H1 (cell line): ENCODE data around the gene PMEPA1. TPM values are rescaled to one million over a fixed set of nuclear protein-coding genes. Genes with fewer than 3 reads are reported as not detected.

Source experiments
- CTCF ChIA-PET: fragments of 300-600 bp; sonication (Branson Sonifier 250); formaldehyde crosslinking; loops from one replicate; lab custom pipeline; 2021; ENCODE audit not compliant: partially characterized antibody; lab: Charles Lee
- POLR2A ChIA-PET: fragments of 300-600 bp; sonication (Branson Sonifier 250); formaldehyde crosslinking; loops from one replicate; lab custom pipeline; 2021; ENCODE audit warnings: inconsistent platforms; ENCODE audit not compliant: partially characterized antibody; lab: Charles Lee
- DNase-seq, 2 experiments: peaks; one replicate each; pipeline versions ENCODE4 v3.0.0 to v3.0.0-alpha.2; 2010 to 2022; ENCODE audit warnings: low spot score in 2 of 2, low read depth in 1 of 2, mixed read lengths in 1 of 2
- FAIRE-seq: peaks from 2 replicates; lab custom pipeline; 2011; peaks lifted over from hg19 to GRCh38; lab: Jason Lieb, UNC
- H2AFZ ChIP-seq: 2 replicates; pipeline ENCODE4 v1.8.1; 2012; ENCODE audit warnings: low read length, inconsistent platforms
- H2AK5ac ChIP-seq: 2 replicates; pipeline ENCODE4 v1.6.1; 2013; ENCODE audit warnings: low read depth, low read length
- H2BK120ac ChIP-seq: replicated peaks from 2 replicates; pipeline ENCODE3; 2013; ENCODE audit warnings: low read depth, low read length, inconsistent platforms
- H2BK12ac ChIP-seq: 2 replicates; pipeline ENCODE4 v1.6.1; 2013; ENCODE audit warnings: low read depth, low read length
- H2BK15ac ChIP-seq: 2 replicates; pipeline ENCODE4 v1.6.1; 2013; ENCODE audit warnings: low read length
- H2BK20ac ChIP-seq: 2 replicates; pipeline ENCODE4 v1.6.1; 2013; ENCODE audit warnings: low read length
- H2BK5ac ChIP-seq: 2 replicates; pipeline ENCODE4 v1.6.1; 2013; ENCODE audit warnings: low read depth, low read length
- H3K14ac ChIP-seq: 2 replicates; pipeline ENCODE4 v1.6.1; 2013; ENCODE audit warnings: inconsistent platforms; ENCODE audit not compliant: insufficient read length
- H3K18ac ChIP-seq: 2 replicates; pipeline ENCODE4 v1.6.1; 2013; ENCODE audit warnings: low read length; ENCODE audit errors: extremely low read depth
- H3K23ac ChIP-seq: 2 replicates; pipeline ENCODE4 v1.6.1; 2013; ENCODE audit warnings: inconsistent platforms; ENCODE audit not compliant: insufficient read length
- H3K23me2 ChIP-seq: 2 replicates; pipeline ENCODE4 v1.6.1; 2013; ENCODE audit warnings: low read depth, low read length
- H3K27ac ChIP-seq: 2 replicates; pipeline ENCODE4 v1.6.1; 2011; ENCODE audit warnings: low read depth, low read length, inconsistent platforms
- H3K27me3 ChIP-seq, 4 experiments: replicated peaks in 1 of 4; 1 replicate in 1 of 4; 2 replicates in 3 of 4; pipeline versions ENCODE4 v1.6.1 to v1.8.1; 2011 to 2013; ENCODE audit warnings: low read length in 3 of 4, mild to moderate bottlenecking in 3 of 4, inconsistent platforms in 2 of 4, mixed read lengths in 2 of 4, moderate library complexity in 1 of 4; ENCODE audit not compliant: control insufficient read depth in 3 of 4, insufficient read depth in 3 of 4; ENCODE audit errors: extremely low read depth in 1 of 4
- H3K36me3 ChIP-seq, 4 experiments: 2 replicates each; pipeline versions ENCODE4 v1.6.1 to v1.8.1; 2011 to 2013; ENCODE audit warnings: mild to moderate bottlenecking in 4 of 4, low read length in 3 of 4, moderate library complexity in 2 of 4, control low read depth in 1 of 4, inconsistent platforms in 1 of 4; ENCODE audit not compliant: insufficient read depth in 4 of 4, control insufficient read depth in 2 of 4
- H3K4ac ChIP-seq: replicated peaks from 2 replicates; pipeline ENCODE3; 2013; ENCODE audit warnings: low read length, low read depth, mixed read lengths, inconsistent platforms; ENCODE audit not compliant: insufficient read length
- H3K4me1 ChIP-seq, 4 experiments: replicated peaks in 1 of 4; 1 replicate in 1 of 4; 2 replicates in 3 of 4; pipeline versions ENCODE4 v1.6.1 to v1.8.1; 2011 to 2013; ENCODE audit warnings: low read length in 3 of 4, inconsistent platforms in 2 of 4, mixed read lengths in 1 of 4; ENCODE audit not compliant: insufficient read depth in 4 of 4, control insufficient read depth in 3 of 4
- H3K4me2 ChIP-seq, 2 experiments: 2 replicates each; pipeline versions ENCODE4 v1.6.1 to v1.8.1; 2011 to 2013; ENCODE audit warnings: low read depth in 2 of 2, low read length in 2 of 2, control low read depth in 1 of 2, inconsistent platforms in 1 of 2, mild to moderate bottlenecking in 1 of 2; ENCODE audit not compliant: insufficient read depth in 1 of 2
- H3K4me3 ChIP-seq, 4 experiments: fragments of 200-600, 300-600 bp in 1 of 4; sonication (generic), shearing (Covaris generic), sonication (Bioruptor Twin) in 1 of 4; 2 replicates each; pipeline versions ENCODE4 v1.5.1 to v1.8.1; 2011 to 2016; ENCODE audit warnings: low read length in 4 of 4, low read depth in 3 of 4, control low read depth in 2 of 4, inconsistent platforms in 2 of 4, mild to moderate bottlenecking in 2 of 4, mixed read lengths in 1 of 4, moderate library complexity in 1 of 4; ENCODE audit not compliant: insufficient read depth in 2 of 4; ENCODE audit errors: extremely low read depth in 1 of 4
- H3K56ac ChIP-seq: replicated peaks from 2 replicates; pipeline ENCODE3; 2013; ENCODE audit warnings: low read depth, mild to moderate bottlenecking, mixed read lengths, low read length, inconsistent platforms; ENCODE audit not compliant: insufficient read length
- H3K79me1 ChIP-seq: 2 replicates; pipeline ENCODE4 v1.6.1; 2013; ENCODE audit warnings: low read depth, low read length, control low read depth
- H3K79me2 ChIP-seq, 2 experiments: 2 replicates each; pipeline versions ENCODE4 v1.6.1 to v1.8.1; 2012 to 2013; ENCODE audit warnings: low read length in 2 of 2, mild to moderate bottlenecking in 2 of 2, inconsistent platforms in 1 of 2; ENCODE audit not compliant: insufficient read depth in 2 of 2, control insufficient read depth in 1 of 2
- H3K9ac ChIP-seq, 4 experiments: replicated peaks in 1 of 4; 1 replicate in 1 of 4; 2 replicates in 3 of 4; pipeline versions ENCODE4 v1.6.1 to v1.8.1; 2011 to 2013; ENCODE audit warnings: low read depth in 3 of 4, low read length in 3 of 4, control low read depth in 2 of 4, mild to moderate bottlenecking in 2 of 4, moderate library complexity in 2 of 4, inconsistent platforms in 1 of 4; ENCODE audit errors: extremely low read depth in 1 of 4
- H3K9me3 ChIP-seq, 2 experiments: 2 replicates each; pipeline versions ENCODE4 v1.6.1 to v1.8.1; 2012 to 2013; ENCODE audit warnings: mild to moderate bottlenecking in 2 of 2, moderate library complexity in 2 of 2, control low read depth in 1 of 2, inconsistent platforms in 1 of 2, low read depth in 1 of 2, low read length in 1 of 2, mixed read lengths in 1 of 2; ENCODE audit not compliant: insufficient read depth in 2 of 2
- H4K20me1 ChIP-seq, 2 experiments: replicated peaks in 1 of 2; 2 replicates each; pipeline versions ENCODE3 to v1.8.1; 2011 to 2013; ENCODE audit warnings: inconsistent platforms in 2 of 2, low read length in 2 of 2, mild to moderate bottlenecking in 1 of 2; ENCODE audit not compliant: insufficient read depth in 2 of 2, control insufficient read depth in 1 of 2
- H4K5ac ChIP-seq: 2 replicates; pipeline ENCODE4 v1.6.1; 2013; ENCODE audit warnings: low read length, low read depth, mixed read lengths, inconsistent platforms; ENCODE audit not compliant: insufficient read length
- H4K8ac ChIP-seq: 2 replicates; pipeline ENCODE4 v1.8.0; 2013; ENCODE audit warnings: mild to moderate bottlenecking, moderate library complexity, low read length, inconsistent platforms; ENCODE audit not compliant: insufficient read depth; ENCODE audit errors: extremely low read depth
- H4K91ac ChIP-seq: replicated peaks from 2 replicates; pipeline ENCODE3; 2013; ENCODE audit warnings: low read length, mixed read lengths, inconsistent platforms; ENCODE audit not compliant: insufficient read length
- WGBS, 2 experiments: shearing (Covaris generic) in 1 of 2; methylation state at CpG; one replicate each; pipeline versions ENCODE4 v1.1.6 to v1.1.7; 2013 to 2015; ENCODE audit warnings: low lambda C conversion rate in 2 of 2, mixed read lengths in 2 of 2, inconsistent platforms in 1 of 2, low coverage in 1 of 2, missing lambda C conversion rate in 1 of 2; ENCODE audit not compliant: insufficient replicate concordance in 2 of 2, insufficient coverage in 1 of 2, insufficient read length in 1 of 2; ENCODE audit errors: extremely low coverage in 1 of 2, missing lambda C conversion rate in 1 of 2; 5-methylcytosine and 5-hydroxymethylcytosine counted together
- polyA plus RNA-seq, 7 experiments: library from polyadenylated mRNA; depleted of rRNA in 3 of 7; stranded (reverse) in 5 of 7; unstranded in 2 of 7; fragments of >200 nt in 5 of 7; fragments of 200-250 nt in 2 of 7; gene quantifications; 1 replicate in 5 of 7; 2 replicates in 1 of 7; 4 replicates in 1 of 7; pipeline versions ENCODE4 v1.2.1 to v1.2.3, GENCODE V29; 2011 to 2013; ENCODE audit warnings: missing spikeins in 2 of 7, mixed read lengths in 2 of 7
- total RNA-seq: library from RNA; stranded (reverse); fragmentation: NEBNext Ultra II Directional; extraction: Animal tissue kit (Norgen Biotek cat#: 25700); gene quantifications from 2 replicates; pipeline ENCODE4 v1.2.1, GENCODE V29; 2021

The PMEPA1 gene
- total and polyA plus RNA-seq, 2 of the 8 experiments (the other 6 are each of a cell fraction or from before 2014, with no cell fraction given), result 12.7 to 20.5 TPM

DNA sequence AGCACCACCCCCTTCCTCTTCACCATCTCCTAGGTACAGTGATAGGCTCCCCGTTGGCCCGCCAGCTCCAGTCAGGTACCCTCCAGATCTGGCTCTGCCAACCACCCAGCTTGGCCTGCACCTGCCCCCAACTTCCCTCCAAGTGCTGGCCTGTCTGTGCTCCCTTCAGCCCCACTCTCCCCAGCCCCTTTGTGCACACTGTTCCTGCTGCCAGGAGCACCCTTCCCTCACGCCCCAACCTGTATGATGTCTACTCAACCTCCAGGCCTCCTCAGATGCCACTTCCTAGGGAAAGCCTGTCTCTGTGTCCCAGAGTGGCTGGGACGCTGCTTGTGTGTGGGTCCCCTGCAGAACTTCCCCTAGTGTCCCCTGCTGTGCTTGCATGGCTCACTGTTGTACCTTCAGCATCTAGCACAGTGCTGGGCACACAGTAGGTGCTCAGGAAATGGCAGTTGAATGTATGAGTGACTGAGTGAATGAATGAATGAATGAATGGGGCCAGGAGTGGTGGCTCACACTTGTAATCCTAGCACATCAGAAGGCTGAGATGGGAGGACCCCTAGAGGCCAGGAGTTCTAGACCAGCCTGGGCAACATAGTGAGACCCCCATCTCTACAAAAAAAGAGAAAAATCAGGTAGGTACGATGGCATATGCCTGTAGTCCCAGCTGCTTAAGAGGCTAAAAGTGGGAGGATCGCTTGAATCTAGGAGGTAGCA lies 92.6 kb downstream of the PMEPA1 start:
- Histone ChIP-seq H3K23ac (no peak overlapping the region), H4K5ac (no peak overlapping the region), H3K36me3 (no peaks in the 10 kb centered on the region), H3K4me1 (no peaks in the 10 kb centered on the region), H2BK5ac (no peak overlapping the region), H3K79me1 (no peaks in the 10 kb centered on the region), H2BK15ac (no peak overlapping the region), H3K23me2 (no peaks in the 10 kb centered on the region), H4K8ac (no peak overlapping the region), H3K18ac (no peak overlapping the region), H3K4ac (no peak overlapping the region), H4K91ac (no peak overlapping the region), H2BK12ac (no peak overlapping the region), H4K20me1 (no peaks in the 10 kb centered on the region), H3K79me2 (no peaks in the 10 kb centered on the region), H3K56ac (no peak overlapping the region), H2BK20ac (no peak overlapping the region), H2AK5ac (no peak overlapping the region), H3K14ac (no peak overlapping the region), H3K9me3 (no peaks in the 10 kb centered on the region), H3K9ac (no peak overlapping the region), H3K27me3 (no peaks in the 10 kb centered on the region), H3K4me3 (no peak overlapping the region), H2AFZ (no peak overlapping the region), H3K4me2 (no peak overlapping the region), H2BK120ac (no peak overlapping the region), H3K27ac (no peak overlapping the region)
- POLR2A ChIA-PET, result no interaction called here
- FAIRE-seq (no peak), DNase-seq (peak in 1 of 2 experiments; percentile 31)
- 87% methylated on average over 6 of the region's 6 CpGs; no CpG with 5 or more reads in 1 of the 2 experiments for WGBS, 2 experiments
- CTCF ChIA-PET, result interaction anchor here (0.6 to 2.1 kb wide), 3 partner anchors 23 to 542 kb away, joined by 3 to 6 read pairs (median 4); no protein-coding TSS in a partner anchor
